ENCODE results near the gene CENPN.

GRCh38 chr16:81014672-81015071 lies 7.7 kb downstream of the CENPN start:
- TF ChIP-seq CTCF (IDR thresholded peaks at IDR 0.05; ENCODE audit: control extremely low read depth in 1 of 3, insufficient read depth in 1 of 3, low read depth in 1 of 3, low read length in 3 of 3) (no peak), NRF1 (IDR thresholded peaks at IDR 0.05; ENCODE audit: low read depth, low read length) (no peak), POLR2AphosphoS5 (IDR thresholded peaks at IDR 0.05; ENCODE audit: low read depth, low read length) (no peak)
